HG03439 (cell line): ENCODE data around the gene EYS.

Experiments
- ATAC-seq: cut with Tn5 transposase; IDR thresholded peaks from one replicate; pipeline ENCODE4 v1.9.1; 2021; ENCODE audit warnings: mild to moderate bottlenecking, moderate library complexity; ENCODE audit not compliant: unreplicated experiment

The EYS gene

DNA sequence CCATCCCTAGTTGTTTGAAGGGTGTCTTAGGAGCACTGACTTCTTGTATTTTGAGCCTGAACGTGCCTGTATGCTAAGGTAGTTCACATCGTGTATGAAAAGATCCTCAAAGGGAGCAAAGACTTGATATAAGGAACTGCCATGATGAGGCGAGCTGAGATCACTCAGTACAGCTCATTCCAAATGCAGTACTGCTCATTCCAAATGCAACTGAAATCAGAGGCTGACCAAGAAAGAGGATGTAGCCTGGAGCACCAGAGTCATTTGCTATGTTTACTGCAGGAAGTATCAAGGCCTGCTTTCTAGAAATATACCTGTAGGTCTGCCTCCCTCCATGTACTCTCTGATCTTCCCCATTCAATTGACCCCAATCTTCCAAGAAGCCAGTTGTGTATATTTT is 832.2 kb downstream of the EYS start:
- ATAC-seq, result no peak

DNA sequence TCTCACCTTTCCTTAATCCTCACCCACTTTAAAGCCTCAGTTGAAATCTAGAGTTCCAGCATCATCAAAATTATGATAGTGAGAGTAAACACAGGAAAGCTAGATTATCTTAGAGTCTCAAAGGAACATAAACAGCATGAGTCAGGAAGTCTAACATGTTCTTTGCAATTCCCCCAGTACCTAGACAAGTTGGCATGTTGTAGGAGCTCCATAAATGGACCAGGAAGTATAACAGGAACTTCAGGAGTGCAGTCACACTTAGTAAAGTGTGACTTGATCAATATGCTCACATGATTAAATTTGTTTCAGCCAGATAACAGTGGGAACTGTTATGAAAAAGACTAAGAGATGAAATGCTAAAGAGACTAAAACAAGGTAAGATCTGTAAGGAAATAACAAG is 834.4 kb downstream of the EYS start:
- no peak for ATAC-seq

DNA sequence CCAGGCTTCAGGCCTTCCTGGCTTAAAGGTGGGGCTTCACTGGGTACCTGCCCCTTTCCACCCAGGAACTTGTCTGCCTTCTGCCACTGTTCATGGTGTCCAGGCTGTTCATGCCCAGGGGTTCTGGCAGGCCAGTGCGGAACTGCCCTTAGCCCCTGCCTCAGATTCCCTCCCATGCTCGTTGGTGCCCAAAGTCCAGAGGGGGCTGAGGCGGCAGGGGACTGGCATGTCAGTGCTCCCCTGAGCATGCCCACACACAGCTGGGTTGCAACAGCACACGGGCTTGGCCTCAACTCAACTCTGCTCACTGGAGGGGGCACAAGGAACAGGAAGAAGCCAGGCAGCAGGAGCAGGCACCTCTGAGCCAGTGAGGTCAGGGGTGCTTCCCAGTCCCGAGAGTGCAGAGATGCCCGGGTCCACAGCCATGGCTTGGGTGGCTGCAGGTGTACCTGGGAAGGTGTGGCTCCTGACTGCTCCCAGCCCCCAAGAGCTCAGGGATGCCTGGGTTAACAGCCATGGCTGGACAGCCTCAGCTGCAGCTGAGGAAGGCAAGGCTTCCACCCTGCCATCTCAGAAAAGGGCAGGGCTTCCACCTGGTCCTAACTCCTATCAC is 845.9 kb downstream of the EYS start:
- ATAC-seq, result no peak

- no peak for ATAC-seq
Observed at GRCh38 chr6:64860203-64860602, 846.8 kb downstream of the EYS start.

- ATAC-seq, result no peak
Observed at GRCh38 chr6:64850121-64850520, 856.9 kb downstream of the EYS start.

DNA sequence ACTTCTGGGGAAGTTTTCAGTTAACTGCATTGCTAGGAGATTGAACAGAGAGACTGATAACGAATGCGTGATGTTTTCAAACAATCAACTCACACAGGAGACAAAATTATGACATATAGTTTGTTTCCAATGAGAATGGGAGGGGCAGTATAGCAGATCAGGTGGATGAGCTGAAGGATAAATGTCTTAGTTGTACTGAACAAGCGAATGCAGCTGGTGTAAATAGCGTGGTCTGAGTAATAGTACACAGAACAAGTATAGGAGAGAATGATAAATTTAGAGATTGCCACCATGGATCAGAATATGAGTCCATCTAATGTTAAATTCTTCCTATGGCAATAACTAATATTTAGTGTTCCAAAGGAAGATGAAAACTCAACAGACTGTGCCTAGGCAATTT is 858.6 kb downstream of the EYS start:
- no peak for ATAC-seq

- ATAC-seq, result no peak
Observed at GRCh38 chr6:64847396-64847795, 859.6 kb downstream of the EYS start.

DNA sequence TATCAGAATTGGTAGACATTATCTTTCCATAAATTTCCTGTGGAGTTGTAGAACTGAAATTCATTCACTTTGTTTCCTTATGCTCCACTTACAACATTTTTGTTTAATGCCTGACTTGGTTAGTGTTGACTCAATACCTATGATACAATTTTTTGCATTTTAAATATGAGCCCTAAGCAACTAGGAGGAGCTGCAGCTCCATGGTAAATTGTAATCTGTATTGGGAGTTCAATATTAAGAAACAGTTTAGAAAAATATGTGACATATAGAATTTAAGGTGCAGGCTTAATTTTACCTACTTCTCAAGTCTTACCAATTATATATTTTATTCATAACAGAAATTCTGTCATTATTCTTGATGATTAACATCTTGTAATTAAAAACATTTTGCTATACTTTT is 868.3 kb downstream of the EYS start:
- ATAC-seq, result no peak

DNA sequence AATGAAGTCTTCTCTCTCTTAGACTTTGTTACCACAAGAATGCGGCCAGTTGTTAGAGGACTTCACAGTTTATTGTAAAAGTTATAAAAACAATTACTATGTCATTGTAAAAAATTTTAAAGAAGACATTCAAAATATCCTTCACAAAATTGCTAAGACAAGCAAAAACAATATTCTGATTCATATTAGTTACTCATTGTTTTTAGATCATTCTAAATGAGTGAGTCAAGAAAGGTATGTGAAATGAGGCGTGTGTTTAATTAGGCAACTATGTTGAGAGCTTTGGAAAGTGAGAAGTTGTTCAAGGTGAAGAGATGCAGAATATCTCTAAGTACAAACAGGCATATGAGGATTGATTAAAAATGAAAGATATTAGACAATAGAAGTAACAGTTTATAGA is 875.3 kb downstream of the EYS start:
- ATAC-seq, result no peak

DNA sequence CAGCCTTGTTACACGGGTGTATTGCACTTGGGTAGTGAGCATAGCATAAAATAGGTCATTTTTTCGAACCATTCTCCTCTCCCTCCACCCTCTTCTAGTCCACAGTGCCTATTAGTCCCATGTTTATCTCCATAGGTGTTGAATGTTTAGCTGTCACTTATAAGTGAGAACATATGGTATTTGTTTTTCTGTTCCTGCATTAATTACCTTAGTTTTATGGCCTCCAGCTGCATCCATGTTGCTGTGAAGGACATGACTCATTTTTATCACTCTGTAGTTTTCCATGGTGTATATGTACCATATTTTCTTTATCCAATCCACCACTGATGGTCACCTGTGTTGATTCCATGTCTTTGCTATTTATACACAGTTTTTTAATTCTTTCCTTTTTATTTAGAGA is 889.5 kb downstream of the EYS start:
- no peak for ATAC-seq

DNA sequence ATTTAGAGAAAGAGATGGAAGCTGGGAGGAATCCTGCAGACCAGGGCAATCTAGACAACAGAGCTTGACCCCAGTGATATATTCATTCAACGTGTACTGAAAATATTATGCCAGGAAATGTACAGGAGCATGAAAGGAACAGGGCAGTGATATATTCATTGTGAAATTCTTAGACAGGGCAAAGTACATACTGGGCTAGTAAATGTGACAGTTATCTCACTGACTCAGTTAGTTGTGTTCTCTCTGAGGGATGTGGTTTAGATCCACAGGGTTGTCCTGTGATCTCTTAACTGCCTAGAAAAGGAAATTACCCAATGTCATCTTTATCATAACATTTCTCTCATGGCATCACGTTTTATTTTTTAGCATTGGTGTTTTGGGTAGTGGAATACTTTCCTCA is 891.3 kb downstream of the EYS start:
- ATAC-seq, result no peak

GRCh38 chr6:64812138-64812537 is 894.9 kb downstream of the EYS start:
- no peak for ATAC-seq

- ATAC-seq, result no peak
Observed at GRCh38 chr6:64811119-64811518, 895.9 kb downstream of the EYS start.

DNA sequence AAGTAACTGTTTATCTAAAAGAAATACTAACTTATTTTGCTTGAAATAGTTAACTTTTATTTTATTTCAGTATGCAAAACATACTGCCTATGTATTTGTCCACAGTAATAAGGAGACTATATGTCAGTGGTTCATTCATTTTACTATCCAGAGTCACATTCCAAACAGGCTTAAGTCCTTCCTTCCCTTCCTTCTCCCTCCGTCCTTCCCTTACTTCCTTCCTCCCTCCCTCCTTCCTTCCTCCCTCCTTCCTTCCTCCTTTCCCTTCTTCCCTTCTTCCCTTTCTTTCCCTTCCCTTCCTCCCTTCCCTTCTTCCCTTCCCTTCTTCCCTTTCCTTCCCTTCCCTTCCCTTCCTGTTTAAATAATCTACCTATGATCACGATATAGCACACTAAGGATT is 899.2 kb downstream of the EYS start:
- ATAC-seq, result no peak

DNA sequence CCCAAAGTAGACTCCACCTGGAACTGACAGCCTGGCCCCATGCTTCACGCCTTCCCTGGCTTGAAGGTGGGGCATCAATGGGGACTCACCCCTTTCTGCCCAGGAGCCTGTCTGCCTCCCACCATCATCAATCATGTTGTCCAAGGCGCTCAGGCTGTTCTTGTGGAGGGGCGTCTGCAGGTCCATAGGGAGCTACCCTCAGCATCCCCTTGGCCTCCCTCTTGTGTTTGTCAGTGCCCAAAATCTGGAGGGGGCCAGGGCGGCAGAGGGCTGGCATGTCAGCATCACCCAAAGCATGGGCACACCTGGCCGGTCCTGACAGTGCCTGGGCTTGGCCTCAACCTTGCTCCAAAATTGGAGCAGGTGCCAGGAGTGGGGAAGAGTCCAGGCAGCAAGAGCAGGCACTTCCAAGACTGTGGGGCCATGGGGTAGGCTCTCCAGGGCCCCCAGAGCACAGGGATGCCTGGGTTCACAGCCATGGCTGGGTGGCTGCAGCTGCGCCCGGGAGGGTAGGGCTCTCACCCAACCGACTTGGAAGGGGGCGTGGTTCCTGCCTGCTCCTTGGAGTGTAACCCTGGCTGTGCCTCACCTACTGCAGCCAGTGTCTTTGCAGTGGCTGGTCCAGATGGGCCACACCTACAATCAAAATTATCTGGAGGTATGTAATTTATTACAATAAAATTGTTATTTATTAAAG is 903.4 kb downstream of the EYS start:
- no peak for ATAC-seq

GRCh38 chr6:64792534-64792933 is 914.5 kb downstream of the EYS start:
- ATAC-seq, result no peak

- ATAC-seq, result no peak
Observed at GRCh38 chr6:64789476-64789875, 917.5 kb downstream of the EYS start.

- ATAC-seq, result no peak
Observed at GRCh38 chr6:64786736-64787135, 920.3 kb downstream of the EYS start.

DNA sequence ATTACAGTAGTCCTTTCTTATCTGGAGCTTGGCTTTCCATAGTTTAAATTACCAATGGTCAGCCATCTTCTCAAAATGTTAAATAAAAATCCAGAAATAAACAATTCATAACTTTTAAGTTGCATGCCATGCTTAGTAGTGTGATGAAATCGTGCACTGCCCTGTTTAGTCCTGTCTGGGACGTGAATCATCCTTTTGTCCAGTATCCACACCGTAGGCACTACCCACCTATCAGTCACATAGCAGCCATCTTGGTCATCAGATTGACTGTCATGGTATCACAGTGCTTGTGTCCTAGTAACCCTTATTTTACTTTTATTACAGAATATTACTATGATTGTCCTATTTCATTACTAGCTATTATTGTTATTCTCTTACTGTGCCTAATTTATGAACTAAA is 924.1 kb downstream of the EYS start:
- no peak for ATAC-seq

GRCh38 chr6:64777941-64778785 is 928.9 kb downstream of the EYS start:
- ATAC-seq, result no peak

- no peak for ATAC-seq
Observed at GRCh38 chr6:64776359-64776758, 930.7 kb downstream of the EYS start.

GRCh38 chr6:64774881-64775280 is 932.1 kb downstream of the EYS start:
- ATAC-seq, result no peak
